Osteoblast (primary cell): ENCODE measurements around the gene KIRREL3. TPM values are rescaled to one million over a fixed set of nuclear protein-coding genes. Genes with fewer than 3 reads are reported as not detected.

Source experiments
- DNase-seq: peaks from one replicate; pipeline ENCODE4 v3.0.0; 2011; ENCODE audit warnings: low spot score, mixed read lengths; ENCODE audit not compliant: insufficient read length; ENCODE audit errors: missing footprints
- H2AFZ ChIP-seq: 2 replicates; pipeline ENCODE4 v1.6.0; 2011; ENCODE audit warnings: mild to moderate bottlenecking, low read length
- H3K27ac ChIP-seq: 2 replicates; pipeline ENCODE4 v1.5.1; 2011; ENCODE audit warnings: mild to moderate bottlenecking, low read depth, low read length, moderate library complexity
- H3K27me3 ChIP-seq: 2 replicates; pipeline ENCODE4 v1.6.0; 2012; ENCODE audit warnings: mild to moderate bottlenecking, control low read depth, inconsistent platforms, low read length, moderate library complexity; ENCODE audit not compliant: insufficient read depth
- H3K36me3 ChIP-seq: 2 replicates; pipeline ENCODE4 v1.5.1; 2011; ENCODE audit warnings: mild to moderate bottlenecking, low read length, control low read depth, moderate library complexity; ENCODE audit not compliant: insufficient read depth
- H3K4me1 ChIP-seq: 2 replicates; pipeline ENCODE4 v1.5.1; 2011; ENCODE audit warnings: mild to moderate bottlenecking, low read length, control low read depth, moderate library complexity; ENCODE audit not compliant: insufficient read depth
- H3K4me2 ChIP-seq: 2 replicates; pipeline ENCODE4 v1.6.0; 2011; ENCODE audit warnings: mild to moderate bottlenecking, low read length; ENCODE audit not compliant: insufficient read depth
- H3K4me3 ChIP-seq: fragments of 200-600 bp; sonication (generic); 3 replicates; pipeline ENCODE4 v1.5.1; 2012; ENCODE audit warnings: mild to moderate bottlenecking, low read length, inconsistent platforms; ENCODE audit not compliant: insufficient read depth
- H3K79me2 ChIP-seq: 2 replicates; pipeline ENCODE4 v1.6.0; 2012; ENCODE audit warnings: mild to moderate bottlenecking, low read length, control low read depth, inconsistent platforms; ENCODE audit not compliant: insufficient read depth
- H3K9me3 ChIP-seq: 2 replicates; pipeline ENCODE4 v1.5.1; 2011; ENCODE audit warnings: low read depth, low read length, control low read depth
- H4K20me1 ChIP-seq: 2 replicates; pipeline ENCODE4 v1.6.0; 2012; ENCODE audit warnings: mild to moderate bottlenecking, low read length, control low read depth; ENCODE audit not compliant: insufficient read depth
- CTCF ChIP-seq: IDR thresholded peaks from 2 replicates; pipeline ENCODE4 v1.5.1; 2011; ENCODE audit warnings: mild to moderate bottlenecking, low read depth, low read length, moderate library complexity; ENCODE audit errors: extremely low read depth
- total RNA-seq: library from RNA; depleted of rRNA; stranded (reverse); fragments of >200 nt; gene quantifications from 2 replicates; pipeline ENCODE4 v1.2.3, GENCODE V29; 2012

Gene KIRREL3
- total RNA-seq, 1 donor: 3.6 TPM

GRCh38 chr11:126461996-126462395 lies 538.6 kb downstream of the KIRREL3 start:
- no peak for TF ChIP-seq CTCF
- no peak overlapping the region for H3K4me3 ChIP-seq

GRCh38 chr11:126461096-126461440 lies 539.5 kb downstream of the KIRREL3 start:
- Histone ChIP-seq H3K4me2 (no peak overlapping the region), H3K79me2 (no peaks in the 10 kb centered on the region), H3K27ac (no peak overlapping the region), H3K36me3 (no peaks in the 10 kb centered on the region), H4K20me1 (no peaks in the 10 kb centered on the region), H3K9me3 (no peaks in the 10 kb centered on the region), H3K4me3 (no peak overlapping the region), H3K27me3 (no peaks in the 10 kb centered on the region), H3K4me1 (no peaks in the 10 kb centered on the region), H2AFZ (no peak overlapping the region)
- peak; percentile 68 for DNase-seq
- no peak for TF ChIP-seq CTCF

More at GRCh38 chr11:126461996-126462395, 538.6 kb downstream of the KIRREL3 start:
- Histone ChIP-seq H2AFZ (no peak overlapping the region), H3K27me3 (no peaks in the 10 kb centered on the region), H3K36me3 (no peaks in the 10 kb centered on the region), H4K20me1 (no peaks in the 10 kb centered on the region), H3K4me1 (no peaks in the 10 kb centered on the region), H3K4me2 (no peak overlapping the region), H3K79me2 (no peaks in the 10 kb centered on the region), H3K9me3 (no peaks in the 10 kb centered on the region), H3K27ac (no peak overlapping the region)
- peak; percentile 80 for DNase-seq

GRCh38 chr11:126460417-126461095 lies 540.0 kb downstream of the KIRREL3 start:
- H3K36me3 ChIP-seq: no peaks in the 10 kb centered on the region
- H3K4me2 ChIP-seq: no peak overlapping the region
- no peaks in the 10 kb centered on the region for H3K9me3 ChIP-seq
- no peak overlapping the region for H2AFZ ChIP-seq
- no peaks in the 10 kb centered on the region for H3K27me3 ChIP-seq
- TF ChIP-seq CTCF: no peak
- peak; percentile 69 for DNase-seq
- H4K20me1 ChIP-seq: no peaks in the 10 kb centered on the region
- H3K4me3 ChIP-seq: no peak overlapping the region
- no peaks in the 10 kb centered on the region for H3K79me2 ChIP-seq
- no peaks in the 10 kb centered on the region for H3K4me1 ChIP-seq
- no peak overlapping the region for H3K27ac ChIP-seq

GRCh38 chr11:126459691-126460281 lies 540.8 kb downstream of the KIRREL3 start:
- H3K4me2 ChIP-seq: no peak overlapping the region
- no peaks in the 10 kb centered on the region for H4K20me1 ChIP-seq
- H3K9me3 ChIP-seq: no peaks in the 10 kb centered on the region
- no peak overlapping the region for H3K4me3 ChIP-seq
- H3K36me3 ChIP-seq: no peaks in the 10 kb centered on the region
- no peaks in the 10 kb centered on the region for H3K27me3 ChIP-seq
- no peaks in the 10 kb centered on the region for H3K4me1 ChIP-seq
- DNase-seq: peak; percentile 71
- H2AFZ ChIP-seq: no peak overlapping the region
- no peaks in the 10 kb centered on the region for H3K79me2 ChIP-seq
- TF ChIP-seq CTCF: no peak
- no peak overlapping the region for H3K27ac ChIP-seq
